PC-3 (cell line): ENCODE measurements around the gene QPRT.

Source experiments
- EZH2 ChIP-seq: fragments of 300-600 bp; sonication (generic); IDR thresholded peaks from one replicate; pipeline ENCODE4 v1.6.1; 2017; ENCODE audit warnings: antibody characterized with exemption, mild to moderate bottlenecking, low read length; ENCODE audit not compliant: unreplicated experiment
- TF ChIP-seq, protein P1 (sequence below): fragments of 300-600 bp; sonication (generic); conservative IDR thresholded peaks from 2 replicates; pipeline ENCODE4 v1.5.1; 2017; ENCODE audit warnings: antibody characterized with exemption, low read depth, mild to moderate bottlenecking, low read length

DNA sequence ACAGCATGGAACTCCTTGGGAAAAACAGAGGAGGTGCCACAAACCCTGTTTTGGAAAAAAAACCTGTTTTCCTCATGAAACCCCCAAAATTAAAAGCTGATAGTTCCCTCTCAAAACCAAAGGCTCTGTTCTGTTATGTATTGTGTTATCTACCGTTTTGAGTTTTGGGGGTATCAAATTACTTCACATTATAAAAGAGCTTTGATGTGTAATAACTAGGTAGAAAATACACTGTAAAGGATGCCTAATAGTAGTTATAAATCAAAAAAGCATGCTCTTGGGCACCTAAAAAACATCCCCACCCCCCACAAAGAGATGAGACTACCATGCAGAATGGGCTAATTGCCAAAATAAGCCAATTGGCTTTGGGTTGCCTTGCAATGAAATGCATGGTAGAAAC, 36.0 kb downstream of the QPRT start:
- TF ChIP-seq, protein P1, sequence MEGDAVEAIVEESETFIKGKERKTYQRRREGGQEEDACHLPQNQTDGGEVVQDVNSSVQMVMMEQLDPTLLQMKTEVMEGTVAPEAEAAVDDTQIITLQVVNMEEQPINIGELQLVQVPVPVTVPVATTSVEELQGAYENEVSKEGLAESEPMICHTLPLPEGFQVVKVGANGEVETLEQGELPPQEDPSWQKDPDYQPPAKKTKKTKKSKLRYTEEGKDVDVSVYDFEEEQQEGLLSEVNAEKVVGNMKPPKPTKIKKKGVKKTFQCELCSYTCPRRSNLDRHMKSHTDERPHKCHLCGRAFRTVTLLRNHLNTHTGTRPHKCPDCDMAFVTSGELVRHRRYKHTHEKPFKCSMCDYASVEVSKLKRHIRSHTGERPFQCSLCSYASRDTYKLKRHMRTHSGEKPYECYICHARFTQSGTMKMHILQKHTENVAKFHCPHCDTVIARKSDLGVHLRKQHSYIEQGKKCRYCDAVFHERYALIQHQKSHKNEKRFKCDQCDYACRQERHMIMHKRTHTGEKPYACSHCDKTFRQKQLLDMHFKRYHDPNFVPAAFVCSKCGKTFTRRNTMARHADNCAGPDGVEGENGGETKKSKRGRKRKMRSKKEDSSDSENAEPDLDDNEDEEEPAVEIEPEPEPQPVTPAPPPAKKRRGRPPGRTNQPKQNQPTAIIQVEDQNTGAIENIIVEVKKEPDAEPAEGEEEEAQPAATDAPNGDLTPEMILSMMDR: no peak
- TF ChIP-seq EZH2: no peak
